Neural cell (in vitro differentiated cells): ENCODE data around the gene CCDC63.

ENCODE experiments used
- EP300 ChIP-seq: fragments of 450-650 bp; conservative IDR thresholded peaks from 2 replicates; pipeline ENCODE4 v1.6.1; 2014; ENCODE audit warnings: antibody characterized with exemption, mild to moderate bottlenecking, moderate library complexity; ENCODE audit not compliant: poor library complexity, severe bottlenecking
- POLR2AphosphoS5 ChIP-seq: IDR thresholded peaks from 2 replicates; pipeline ENCODE4 v1.6.1; 2012
- RAD21 ChIP-seq: fragments of 450-650 bp; conservative IDR thresholded peaks from 2 replicates; pipeline ENCODE4 v1.6.1; 2014; ENCODE audit warnings: antibody characterized with exemption, mild to moderate bottlenecking, moderate library complexity
- TF ChIP-seq, protein P1 (sequence below): fragments of 450-650 bp; IDR thresholded peaks from 2 replicates; pipeline ENCODE4 v1.5.1; 2014; ENCODE audit warnings: antibody characterized with exemption, mild to moderate bottlenecking, moderate library complexity; ENCODE audit not compliant: poor library complexity, severe bottlenecking

DNA sequence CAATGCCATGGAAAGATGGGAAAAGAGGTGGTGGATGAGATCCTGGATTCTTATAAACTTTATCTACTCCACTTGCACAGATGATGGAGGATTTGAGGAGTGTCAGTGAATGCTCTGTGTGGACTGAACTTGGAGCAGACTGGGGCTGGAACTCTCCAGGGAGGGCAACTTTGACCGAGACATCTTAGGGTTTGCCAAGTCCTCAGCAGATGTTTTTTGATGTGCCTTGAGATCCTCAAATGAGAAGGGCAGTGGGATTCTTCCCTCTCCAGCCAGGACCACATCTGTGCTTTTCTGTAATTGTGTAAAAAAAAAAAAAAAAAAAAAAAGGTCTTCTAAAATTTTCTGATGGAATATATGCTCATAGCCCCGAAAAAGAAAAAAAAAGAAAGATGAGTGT lies 96.6 kb downstream of the CCDC63 start:
- TF ChIP-seq, protein P1, sequence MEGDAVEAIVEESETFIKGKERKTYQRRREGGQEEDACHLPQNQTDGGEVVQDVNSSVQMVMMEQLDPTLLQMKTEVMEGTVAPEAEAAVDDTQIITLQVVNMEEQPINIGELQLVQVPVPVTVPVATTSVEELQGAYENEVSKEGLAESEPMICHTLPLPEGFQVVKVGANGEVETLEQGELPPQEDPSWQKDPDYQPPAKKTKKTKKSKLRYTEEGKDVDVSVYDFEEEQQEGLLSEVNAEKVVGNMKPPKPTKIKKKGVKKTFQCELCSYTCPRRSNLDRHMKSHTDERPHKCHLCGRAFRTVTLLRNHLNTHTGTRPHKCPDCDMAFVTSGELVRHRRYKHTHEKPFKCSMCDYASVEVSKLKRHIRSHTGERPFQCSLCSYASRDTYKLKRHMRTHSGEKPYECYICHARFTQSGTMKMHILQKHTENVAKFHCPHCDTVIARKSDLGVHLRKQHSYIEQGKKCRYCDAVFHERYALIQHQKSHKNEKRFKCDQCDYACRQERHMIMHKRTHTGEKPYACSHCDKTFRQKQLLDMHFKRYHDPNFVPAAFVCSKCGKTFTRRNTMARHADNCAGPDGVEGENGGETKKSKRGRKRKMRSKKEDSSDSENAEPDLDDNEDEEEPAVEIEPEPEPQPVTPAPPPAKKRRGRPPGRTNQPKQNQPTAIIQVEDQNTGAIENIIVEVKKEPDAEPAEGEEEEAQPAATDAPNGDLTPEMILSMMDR = no peak
- TF ChIP-seq POLR2AphosphoS5 (no peak), RAD21 (no peak), EP300 (no peak)
